Measurements from ENCODE around the gene TTLL9.
"Not testable (repeated sequence)": the region's sequence is repeated elsewhere in the genome, so short reads cannot be mapped to it uniquely, and the experiment has no call there.

Gene TTLL9

GRCh38 chr20:31921480-31921879, 51.0 kb downstream of the TTLL9 start:
- DNase-seq, result not testable (repeated sequence)

GRCh38 chr20:31922181-31922580, 51.7 kb downstream of the TTLL9 start:
- DNase-seq, result no peak

DNA sequence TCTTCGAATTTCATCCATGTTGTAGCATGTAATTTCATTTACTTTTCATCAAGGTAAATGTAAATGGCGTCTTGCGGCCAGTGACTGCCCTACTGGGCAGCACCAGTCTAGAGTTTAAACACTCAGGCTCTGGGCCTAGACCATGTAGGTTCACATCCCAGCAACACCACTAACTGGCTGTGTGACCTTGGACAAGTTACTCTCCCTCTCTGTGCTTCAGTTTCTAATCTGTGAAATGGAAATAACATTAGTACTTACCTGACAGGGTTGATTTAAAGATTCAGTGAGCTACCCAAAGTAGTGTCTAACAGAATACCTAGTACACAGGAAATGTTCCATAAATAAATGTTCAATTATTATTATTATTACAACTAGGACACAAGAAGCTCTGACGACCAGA, 52.2 kb downstream of the TTLL9 start:
- DNase-seq, result no peak

DNA sequence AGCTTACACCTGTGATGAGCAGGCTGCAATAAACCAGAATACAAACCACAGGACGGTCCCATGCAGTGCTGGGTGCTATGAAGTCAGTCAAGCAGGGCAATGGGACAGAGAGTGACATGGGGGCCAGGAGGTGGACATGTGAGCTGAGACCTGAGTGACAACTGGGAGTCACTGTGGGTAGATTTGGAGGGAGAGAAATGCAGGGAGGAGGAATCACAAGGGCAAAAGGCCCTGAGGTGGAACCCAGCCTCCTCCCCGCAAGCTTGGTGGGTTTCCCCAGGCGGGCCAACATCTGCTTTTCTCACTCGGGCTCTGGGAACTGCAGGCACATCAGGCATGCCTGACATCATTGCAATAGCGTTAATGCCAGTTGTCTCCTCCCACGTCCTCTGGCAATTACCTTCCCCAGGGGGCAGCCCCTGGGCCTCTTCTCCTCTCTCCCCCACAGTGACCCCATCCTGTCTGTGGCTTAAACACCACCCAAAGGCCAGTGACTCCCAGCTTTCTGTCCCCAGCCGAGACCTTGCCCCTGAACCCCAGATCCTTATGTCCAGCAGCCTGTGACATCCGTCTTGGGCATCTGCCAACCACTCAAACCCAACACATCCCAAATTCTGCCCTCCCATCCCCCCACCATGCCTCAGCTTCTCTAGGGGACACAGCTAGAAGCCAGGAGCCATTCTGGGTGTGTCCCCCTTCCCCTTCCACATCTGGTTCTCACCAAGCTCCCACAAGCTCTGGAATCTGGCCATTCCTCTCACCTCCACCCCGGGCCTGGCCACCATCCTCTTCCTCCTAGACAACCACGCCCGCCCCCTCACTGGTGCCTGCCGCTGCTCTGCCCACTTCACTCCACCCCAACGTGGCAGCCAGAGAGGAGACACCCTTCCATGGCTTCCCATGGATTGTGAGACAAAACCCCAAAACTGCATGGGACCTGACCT, 53.2 kb downstream of the TTLL9 start:
- no peak for DNase-seq

GRCh38 chr20:31924561-31924960, 54.1 kb downstream of the TTLL9 start:
- DNase-seq, result no peak

DNA sequence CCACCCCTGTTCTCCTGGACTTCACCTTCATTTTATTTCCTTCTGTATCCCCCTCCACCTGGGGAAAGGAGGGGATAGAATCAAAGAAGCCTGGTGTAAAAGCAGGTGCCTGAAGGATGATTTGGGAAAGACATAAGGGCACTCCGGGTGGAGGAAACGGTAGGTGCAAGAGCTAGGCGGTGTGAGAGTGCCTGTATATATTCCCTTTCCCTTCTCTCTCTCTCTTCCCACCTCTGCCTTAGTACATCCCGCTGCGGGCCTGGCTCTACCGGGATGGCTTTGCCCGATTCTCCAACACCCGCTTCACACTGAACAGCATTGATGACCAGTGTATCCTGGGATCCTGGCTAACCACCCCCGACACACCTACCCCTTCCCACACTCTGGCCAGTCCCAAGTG, 55.2 kb downstream of the TTLL9 start:
- no peak for DNase-seq

DNA sequence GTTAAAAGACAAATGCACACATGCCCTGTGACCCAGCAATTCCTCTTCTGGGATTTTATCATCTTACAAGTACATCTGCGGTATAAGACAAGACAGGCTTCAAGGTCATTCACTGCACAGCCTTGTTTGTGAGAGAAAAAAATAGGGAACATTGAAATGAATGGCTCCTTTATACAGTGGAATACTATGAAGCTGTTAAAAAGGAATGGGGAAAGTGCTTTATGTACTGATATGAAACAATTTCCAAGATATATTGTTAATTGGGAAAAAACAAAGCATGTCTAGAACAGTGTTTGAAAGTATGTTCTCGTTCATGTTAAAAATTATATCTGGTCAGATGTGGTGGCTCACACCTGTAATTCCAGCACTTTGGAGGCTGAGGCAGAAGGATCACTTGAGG, 56.1 kb downstream of the TTLL9 start:
- DNase-seq, result no peak

GRCh38 chr20:31927627-31928159, 57.3 kb downstream of the TTLL9 start:
- DNase-seq, result no peak

- not testable (repeated sequence) for DNase-seq
These were observed 59.2 kb downstream of the TTLL9 start for GRCh38 chr20:31929631-31930030.

GRCh38 chr20:31930779-31931178, 60.3 kb downstream of the TTLL9 start:
- no peak for DNase-seq

GRCh38 chr20:31933698-31934097, 63.3 kb downstream of the TTLL9 start:
- DNase-seq, result no peak

- no peak for DNase-seq
These were observed 64.1 kb downstream of the TTLL9 start for GRCh38 chr20:31934491-31934890.

DNA sequence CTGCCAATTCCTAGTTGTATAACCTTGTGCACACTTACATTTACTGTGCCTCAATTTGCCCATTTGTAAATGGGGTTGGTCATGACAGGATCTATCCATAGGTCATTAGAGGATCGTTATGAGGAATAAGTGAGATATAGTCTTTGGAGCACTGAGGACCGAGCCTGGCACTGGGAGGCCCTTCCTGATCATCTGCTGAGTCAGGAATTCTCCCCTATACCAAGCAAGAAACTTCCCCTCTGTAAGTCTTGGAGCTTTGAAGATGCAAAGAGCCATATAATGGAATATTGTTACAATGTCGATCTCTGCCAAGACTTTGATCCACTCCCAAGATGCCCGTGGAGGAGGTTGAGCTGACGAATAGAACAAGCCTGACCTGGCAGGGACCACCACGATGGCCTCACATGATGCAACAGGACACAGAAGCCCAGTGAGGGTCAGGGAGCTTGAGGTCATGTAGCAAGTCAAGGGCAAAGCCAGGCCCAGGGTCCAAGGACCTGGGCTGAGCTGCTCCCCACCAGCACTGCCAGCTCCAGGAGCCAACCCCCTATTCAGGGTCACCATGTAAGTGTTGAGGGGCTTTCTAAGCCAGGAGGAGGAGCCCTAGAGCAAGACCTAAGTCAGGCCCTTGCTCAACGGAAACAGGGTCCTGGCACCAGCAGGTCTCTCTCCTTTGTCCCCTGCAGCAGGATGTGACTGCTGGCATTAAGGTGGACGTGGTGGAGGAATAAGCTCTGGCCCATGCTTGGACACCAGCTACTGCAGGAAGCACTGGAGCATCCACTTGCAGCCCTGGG, 64.7 kb downstream of the TTLL9 start:
- DNase-seq, result no peak

DNA sequence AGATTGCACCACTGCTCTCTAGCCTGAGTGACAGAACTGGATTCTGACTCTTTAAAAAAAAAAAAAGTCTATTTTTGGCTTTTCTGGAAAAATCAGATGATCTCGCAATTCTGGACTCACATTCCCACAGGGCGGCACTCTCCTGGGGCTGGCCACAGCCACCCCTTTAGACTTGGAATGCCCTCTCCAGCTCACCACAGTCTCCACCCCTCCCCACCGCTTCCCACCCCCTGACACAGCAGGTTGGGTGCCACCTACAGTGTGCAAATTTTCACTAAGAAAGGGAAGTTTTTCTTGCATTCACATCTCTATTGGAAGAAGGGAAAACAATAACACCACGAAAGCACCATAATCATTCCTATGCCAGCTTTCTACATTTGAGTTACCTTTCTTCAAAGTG, 66.0 kb downstream of the TTLL9 start:
- DNase-seq, result no peak

DNA sequence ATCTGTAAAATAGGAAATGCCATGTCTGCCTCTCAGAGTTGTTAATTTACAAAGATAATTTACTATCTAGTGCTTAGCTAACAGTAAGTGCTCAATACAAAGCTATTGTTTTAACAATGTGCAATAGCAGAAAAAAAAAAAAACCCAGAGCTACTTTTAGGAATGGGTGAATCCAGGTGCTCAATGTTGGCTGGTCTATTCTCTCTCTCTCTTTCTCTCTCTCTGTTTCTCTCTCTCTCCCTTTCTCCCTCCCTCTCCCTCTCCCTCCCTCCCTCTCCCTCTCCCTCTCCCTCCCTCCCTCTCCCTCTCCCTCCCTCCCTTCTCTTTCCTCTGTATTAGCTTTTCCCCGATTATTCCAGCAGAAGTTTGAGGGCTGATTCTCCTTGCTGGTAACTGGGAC, 67.4 kb downstream of the TTLL9 start:
- DNase-seq, result no peak

- no peak for DNase-seq
These were observed 69.2 kb downstream of the TTLL9 start for GRCh38 chr20:31939661-31940060.

DNA sequence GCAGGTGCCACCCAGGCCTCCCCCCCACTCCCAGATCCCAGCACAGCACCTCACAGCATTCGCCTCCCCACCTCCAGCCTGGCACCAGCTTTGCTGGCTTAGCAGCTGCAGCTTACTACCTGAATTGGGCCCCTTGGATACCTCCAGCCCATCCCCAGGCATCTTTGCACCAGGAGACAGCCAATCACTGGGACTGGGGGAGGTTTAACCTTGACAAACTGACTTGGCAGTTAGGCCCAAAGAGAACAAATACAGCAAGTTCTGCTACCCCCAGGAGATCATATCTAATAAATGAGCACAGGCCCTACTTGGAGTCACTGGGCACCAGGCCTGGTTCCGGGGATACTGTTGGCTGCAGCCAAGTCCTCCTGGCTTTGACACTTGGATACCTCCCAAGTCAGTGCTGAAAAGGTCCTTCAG, 72.6 kb downstream of the TTLL9 start:
- DNase-seq, result no peak

GRCh38 chr20:31945319-31945718, 74.9 kb downstream of the TTLL9 start:
- DNase-seq, result no peak

GRCh38 chr20:31945785-31946184, 75.4 kb downstream of the TTLL9 start:
- DNase-seq, result no peak

DNA sequence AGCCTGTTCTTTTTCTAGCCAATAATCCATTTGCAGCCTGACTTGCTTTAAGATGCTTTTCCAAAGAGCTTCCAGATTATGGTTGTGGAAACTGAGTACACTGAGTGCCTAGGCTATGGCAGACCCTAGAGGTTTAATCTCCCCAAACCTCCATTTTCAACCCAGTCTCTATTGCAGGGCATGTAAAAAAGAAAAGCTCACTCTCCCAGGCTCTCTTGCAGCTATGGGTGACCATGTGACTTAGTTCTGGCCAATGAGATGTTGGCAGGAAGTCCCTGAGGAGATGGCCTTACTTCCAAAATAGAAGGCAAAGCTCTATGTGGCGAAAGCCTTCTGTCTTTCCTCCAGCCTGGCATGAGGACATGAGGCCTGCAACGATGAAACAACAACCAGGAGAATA, 77.6 kb downstream of the TTLL9 start:
- DNase-seq, result no peak

- DNase-seq, result no peak
These were observed 79.6 kb downstream of the TTLL9 start for GRCh38 chr20:31949877-31950646.

DNA sequence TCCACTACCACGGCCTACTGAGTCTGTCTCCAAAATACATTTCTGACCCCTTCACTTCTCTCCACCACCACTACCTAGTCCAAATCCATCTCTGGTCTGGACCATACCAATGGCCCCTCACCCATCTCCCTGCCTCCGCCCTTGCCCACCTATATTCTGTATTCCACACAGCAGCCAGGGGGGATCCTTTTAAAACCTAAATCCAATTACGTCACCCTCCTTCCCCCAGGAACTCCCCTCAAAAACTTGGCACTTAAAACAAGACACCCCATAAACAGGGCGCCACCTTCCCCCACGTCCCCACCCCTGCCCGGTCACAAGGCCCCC, 80.7 kb downstream of the TTLL9 start:
- DNase-seq, result no peak
